GOT3 (cell line): ENCODE results near the gene TSPAN10.

Experiments
- DNase-seq: peaks from one replicate; lab custom pipeline; 2025; ENCODE audit warnings: mixed read lengths; lab: John Stamatoyannopoulos, UW

The TSPAN10 gene

DNA sequence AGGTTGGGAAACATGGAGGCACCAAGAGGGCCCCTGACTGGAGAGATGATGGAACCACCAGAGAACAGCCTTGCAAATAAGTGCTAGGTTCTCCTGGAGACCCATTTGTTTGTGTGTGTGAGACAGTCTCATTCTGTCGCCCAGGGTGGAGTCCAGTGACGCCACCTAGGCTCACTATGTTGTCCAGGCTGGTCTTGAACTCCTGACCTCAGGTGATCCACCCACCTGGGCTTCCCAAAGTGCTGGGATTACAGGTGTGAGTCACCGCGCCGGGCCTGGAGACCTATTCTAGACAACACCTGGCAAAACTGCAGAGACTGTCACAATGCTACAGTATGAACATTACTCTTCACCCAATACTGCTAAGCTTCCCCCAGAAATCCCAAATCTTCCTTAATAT, 1.6 kb upstream of the TSPAN10 start:
- no peak for DNase-seq

DNA sequence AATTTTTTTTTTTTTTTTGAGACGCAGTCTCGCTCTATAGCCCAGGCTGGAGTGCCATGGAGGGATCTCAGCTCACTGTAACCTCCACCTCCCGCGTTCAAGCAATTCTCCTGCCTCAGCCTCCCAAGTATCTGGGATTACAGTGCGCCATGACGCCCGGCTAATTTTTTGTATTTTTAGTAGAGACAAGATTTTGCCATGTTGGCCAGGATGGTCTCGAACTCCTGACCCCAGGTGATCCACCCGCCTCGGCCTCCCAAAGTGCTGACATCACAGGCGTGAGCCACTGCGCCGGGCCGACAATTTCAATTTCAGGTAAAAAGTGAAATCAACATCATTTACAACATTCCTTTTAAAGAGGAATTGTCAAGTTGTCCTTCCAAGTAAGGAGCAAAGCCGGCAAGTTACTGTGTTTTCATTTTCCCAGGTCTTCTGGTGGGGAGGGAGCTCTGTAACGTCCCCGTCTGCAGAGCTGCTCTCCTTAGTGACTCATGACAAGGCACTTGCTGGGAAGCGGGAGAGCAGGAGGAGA, 957 bp upstream of the TSPAN10 start:
- DNase-seq: no peak

DNA sequence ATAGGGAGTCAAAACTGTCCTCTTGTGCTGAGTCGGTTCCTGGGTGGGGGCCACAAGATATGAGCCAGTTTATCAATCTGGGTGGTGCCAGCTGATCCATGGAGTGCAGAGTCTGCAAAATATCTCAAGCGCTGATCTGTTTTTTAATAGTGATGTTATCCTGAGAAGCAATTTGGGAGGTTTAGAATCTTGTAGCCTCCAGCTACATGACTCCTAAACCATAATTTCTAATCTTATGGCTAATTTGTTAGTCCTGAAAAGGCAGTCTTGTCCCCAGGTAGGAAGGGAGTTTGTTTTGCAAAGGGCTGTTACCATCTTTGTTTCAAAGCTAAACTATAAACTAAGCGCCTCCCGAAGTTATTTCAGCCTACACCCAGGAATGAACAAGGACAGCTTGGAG, 1.7 kb downstream of the TSPAN10 start:
- no peak for DNase-seq

GRCh38 chr17:81640011-81640410, 3.0 kb downstream of the TSPAN10 start:
- no peak for DNase-seq

GRCh38 chr17:81641825-81642489, 5.0 kb downstream of the TSPAN10 start:
- DNase-seq: peak; percentile 18

GRCh38 chr17:81644496-81644895, 7.5 kb downstream of the TSPAN10 start:
- no peak for DNase-seq

GRCh38 chr17:81644976-81645952, 8.3 kb downstream of the TSPAN10 start:
- no peak for DNase-seq

DNA sequence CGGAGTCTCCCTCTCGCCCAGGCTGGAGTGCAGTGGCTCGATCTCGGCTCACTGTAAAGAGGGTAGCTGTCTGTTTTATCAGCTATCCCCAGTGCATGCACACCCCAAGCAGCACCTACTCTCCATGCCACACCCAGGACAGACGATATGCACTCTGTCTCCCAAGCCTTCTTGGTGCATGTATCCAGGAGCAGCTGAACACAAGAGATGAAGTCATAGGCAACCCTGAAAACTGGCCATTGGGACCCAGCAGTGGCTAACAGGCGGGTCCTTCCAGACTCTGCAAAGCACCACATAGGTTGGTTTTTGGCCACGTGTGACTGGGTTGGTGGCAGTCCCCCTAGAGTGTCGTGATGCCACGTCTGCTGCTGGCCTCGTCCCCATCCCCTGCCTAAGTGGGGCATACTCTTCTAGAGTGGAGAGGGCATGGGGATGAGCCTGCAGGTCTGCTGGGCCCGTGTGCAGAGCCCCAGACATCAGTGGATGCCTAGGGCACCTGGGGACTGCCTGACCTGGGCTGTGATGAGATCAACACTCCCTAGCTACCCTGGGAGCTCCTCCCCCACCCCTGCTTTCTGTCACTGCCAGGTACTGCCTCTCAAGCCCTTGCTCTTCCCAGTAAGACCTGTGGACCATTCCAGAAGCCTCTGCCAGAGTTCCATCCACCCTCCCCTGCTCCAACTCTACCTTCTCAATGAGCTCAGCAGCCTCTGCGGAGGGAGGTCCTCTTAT, 10.0 kb downstream of the TSPAN10 start:
- DNase-seq: no peak

DNA sequence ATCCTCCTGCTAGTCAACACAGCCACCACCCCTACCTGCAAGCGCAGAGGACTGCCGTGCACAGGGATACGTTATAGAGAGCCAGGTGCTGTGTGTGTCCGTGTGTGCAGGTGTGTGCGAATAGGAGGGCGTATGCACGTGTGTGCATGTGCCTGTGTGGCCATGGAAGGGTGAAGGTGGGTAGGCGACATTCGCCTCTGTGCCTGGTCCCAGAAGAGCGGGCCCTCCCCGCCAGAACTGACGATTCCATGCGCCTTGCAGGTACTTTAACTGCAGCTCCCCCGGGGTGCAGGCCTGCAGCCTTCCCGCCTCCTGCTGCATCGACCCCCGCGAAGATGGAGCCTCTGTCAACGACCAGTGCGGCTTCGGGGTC, 10.6 kb downstream of the TSPAN10 start:
- no peak for DNase-seq

DNA sequence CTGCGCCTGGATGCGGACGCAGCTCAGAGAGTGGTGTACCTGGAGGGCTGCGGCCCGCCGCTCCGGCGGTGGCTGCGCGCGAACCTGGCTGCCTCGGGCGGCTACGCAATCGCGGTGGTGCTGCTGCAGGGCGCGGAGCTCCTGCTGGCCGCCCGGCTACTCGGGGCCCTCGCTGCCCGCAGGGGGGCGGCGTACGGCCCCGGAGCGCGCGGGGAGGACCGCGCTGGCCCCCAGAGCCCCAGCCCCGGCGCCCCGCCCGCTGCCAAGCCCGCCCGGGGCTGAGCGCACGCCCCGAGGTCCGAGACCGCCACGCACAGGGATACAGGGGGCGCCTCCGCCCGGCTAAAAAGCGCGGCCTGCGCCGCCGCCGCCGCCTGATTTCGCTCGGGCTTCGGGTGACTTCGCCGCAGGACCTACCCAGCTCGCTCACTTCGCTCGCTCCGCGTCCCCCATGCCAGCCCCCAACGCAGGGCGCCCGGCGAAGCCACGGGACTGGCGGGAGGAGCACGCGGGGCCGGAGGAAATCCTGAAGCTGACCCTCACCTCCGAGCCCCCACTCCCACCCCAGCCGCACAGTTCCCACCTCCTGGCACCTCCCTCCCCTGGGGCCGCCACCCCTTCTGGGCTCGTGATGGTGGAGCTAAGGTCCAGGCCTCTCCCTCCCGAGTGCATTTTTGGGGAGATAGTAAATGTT, 11.2 kb downstream of the TSPAN10 start:
- no peak for DNase-seq

GRCh38 chr17:81648707-81649085, 11.7 kb downstream of the TSPAN10 start:
- DNase-seq: no peak

- no peak for DNase-seq
These were observed 14.0 kb downstream of the TSPAN10 start for GRCh38 chr17:81650951-81651350.

DNA sequence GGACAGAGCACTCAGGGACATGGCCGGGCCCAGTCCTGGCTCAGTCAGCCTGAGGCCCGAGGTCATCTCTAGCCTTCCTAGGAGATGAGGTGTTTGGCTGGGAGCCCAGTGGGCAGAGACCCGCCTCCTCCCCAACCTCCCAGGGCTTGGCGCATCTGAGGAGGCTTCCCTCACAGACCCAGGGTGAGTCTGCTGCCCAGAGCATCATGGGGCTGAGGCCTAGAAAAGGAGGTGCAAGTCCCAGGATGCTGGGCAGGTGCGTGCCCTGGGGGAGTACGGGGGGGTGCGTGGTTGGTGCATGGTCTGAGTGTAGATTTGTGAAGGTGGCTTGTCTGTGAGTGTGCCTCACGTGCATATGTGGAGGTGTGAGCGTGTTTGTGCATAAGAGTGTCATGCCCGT, 14.7 kb downstream of the TSPAN10 start:
- DNase-seq: peak; percentile 52

DNA sequence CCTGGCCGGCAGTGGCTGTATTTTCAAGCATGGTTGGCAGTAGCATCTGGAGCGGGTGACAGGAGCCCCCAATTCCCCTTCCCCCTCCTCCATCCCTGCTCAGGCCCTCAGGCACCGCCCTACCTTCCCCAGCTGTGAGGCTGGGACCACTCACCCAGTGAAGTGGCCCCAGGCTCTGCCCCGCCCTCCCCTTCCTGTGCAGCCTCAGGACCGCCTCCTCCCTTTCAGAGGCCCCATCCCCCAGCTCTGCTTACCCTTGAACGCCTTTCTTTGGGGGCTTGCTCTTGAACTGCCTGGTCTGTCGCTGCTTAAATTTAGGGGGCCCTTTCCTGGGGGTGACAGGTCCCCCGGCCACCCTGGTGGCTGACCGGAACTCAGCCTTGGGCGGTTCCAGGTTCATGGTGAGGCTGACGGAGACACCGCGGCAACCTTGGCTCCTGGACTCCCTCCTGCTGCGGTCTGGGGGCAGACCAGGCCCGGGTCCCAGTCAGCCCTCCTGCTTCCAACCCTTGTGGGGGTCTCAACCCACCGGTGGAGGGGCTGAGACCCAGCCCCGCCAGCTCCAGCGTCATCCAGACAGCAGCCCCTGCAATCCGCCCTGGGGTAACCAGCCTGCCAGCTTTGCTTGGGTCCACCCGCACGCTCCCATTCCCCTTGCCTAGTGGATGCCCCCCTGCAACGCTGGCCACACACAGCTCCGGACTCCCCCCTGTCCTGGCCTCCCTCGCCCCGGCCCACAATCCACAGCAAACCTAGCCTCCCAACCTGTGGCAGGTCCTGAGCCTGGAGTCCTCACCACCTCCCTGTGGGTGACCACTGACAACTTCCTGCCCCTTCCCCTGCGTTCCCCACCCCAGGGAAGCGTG, 16.1 kb downstream of the TSPAN10 start:
- no peak for DNase-seq

- DNase-seq: no peak
These were observed 18.6 kb downstream of the TSPAN10 start for GRCh38 chr17:81655378-81656117.

- no peak for DNase-seq
These were observed 19.2 kb downstream of the TSPAN10 start, which contains the start of gene PDE6G for GRCh38 chr17:81656118-81656743. PDE6G (minus strand) TSS chr17:81656542; CDS start chr17:81653305, 3,237 bp downstream.

GRCh38 chr17:81656835-81657234, 19.8 kb downstream of the TSPAN10 start:
- no peak for DNase-seq

DNA sequence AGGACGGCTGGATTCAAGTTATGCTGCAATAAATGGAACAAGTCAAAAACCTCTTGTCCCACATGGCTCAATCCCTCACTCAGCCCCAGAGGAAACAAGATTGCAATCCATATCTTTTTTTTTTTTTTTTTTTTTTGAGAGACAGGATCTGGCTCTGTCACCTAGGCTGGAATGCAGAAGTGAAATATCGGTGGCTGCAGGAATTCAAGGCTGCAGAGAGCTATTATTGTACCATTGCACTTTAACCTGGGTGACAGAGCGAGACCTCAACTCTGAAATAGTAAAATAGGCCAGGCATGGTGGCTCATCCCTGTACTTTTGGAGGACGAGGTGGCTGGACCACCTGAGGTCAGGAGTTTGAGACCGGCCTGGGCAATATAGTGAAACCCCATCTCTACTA, 22.0 kb downstream of the TSPAN10 start:
- no peak for DNase-seq

DNA sequence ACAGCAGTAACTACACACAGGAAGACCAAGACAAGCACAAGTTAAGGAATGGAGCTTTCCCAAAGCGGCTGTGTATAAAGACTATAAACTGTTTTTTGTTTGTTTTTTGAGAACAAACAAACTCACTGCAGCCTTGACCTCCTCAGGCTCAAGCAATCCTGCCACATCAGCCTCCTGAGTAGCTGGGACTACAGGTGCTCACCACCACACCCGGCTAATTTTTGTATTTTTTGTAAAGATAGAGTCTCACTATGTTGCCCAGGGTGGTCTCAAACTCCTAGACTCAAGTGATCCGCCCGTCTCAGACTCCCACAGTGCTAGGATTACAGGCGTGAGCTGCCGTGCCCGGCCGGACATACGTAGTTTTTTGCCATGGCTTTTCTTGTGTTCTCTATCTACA, 23.4 kb downstream of the TSPAN10 start:
- no peak for DNase-seq
